HG02885 (cell line): ENCODE results near the gene F10.

Experiments used
- ATAC-seq: cut with Tn5 transposase; IDR thresholded peaks from one replicate; pipeline ENCODE4 v1.9.1; 2021; ENCODE audit warnings: mild to moderate bottlenecking; ENCODE audit not compliant: unreplicated experiment, poor library complexity

F10 gene

GRCh38 chr13:113186061-113186900 is 63.7 kb downstream of the F10 start:
- peak; percentile 94 for ATAC-seq

- no peak for ATAC-seq
Measured at GRCh38 chr13:113187263-113187669, 64.7 kb downstream of the F10 start.

GRCh38 chr13:113187883-113188665 is 65.5 kb downstream of the F10 start:
- no peak for ATAC-seq

DNA sequence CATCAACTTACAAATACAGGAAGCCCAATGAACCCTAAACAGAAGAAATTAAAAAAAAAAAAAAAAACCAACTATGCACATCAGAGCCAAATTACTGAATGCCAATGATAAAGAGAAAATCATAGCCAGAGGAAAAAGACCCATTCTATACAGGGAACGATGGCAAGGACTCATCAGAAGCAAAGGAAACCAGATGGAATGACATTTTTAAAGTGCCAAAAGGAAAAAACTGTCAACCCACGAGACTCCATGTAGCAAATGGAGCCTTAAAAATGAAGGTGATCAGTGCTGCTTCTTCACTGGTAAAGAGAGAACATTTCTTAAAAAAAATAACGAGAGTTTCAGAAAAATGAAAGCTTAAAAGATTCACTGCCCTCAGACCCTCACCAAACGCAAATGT is 67.6 kb downstream of the F10 start:
- ATAC-seq = no peak

DNA sequence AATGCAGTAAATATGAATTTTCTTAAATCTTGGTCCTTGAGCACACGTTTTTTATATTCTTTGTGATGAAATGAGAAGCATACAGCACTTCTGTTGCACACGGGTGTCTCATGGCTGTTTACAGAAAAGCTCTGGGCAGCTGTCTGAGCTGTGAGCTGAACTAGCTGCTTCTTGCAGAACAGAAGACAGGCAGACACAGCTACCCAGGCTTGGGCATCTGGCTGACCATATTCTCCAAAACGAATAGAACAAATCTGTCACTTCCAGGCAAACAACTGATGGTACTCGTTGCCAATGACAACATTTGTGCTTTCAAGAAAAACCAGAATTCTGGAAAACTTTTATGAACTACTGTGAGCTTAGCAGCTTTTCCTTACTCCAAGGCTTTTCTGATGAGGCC is 69.7 kb downstream of the F10 start:
- no peak for ATAC-seq

DNA sequence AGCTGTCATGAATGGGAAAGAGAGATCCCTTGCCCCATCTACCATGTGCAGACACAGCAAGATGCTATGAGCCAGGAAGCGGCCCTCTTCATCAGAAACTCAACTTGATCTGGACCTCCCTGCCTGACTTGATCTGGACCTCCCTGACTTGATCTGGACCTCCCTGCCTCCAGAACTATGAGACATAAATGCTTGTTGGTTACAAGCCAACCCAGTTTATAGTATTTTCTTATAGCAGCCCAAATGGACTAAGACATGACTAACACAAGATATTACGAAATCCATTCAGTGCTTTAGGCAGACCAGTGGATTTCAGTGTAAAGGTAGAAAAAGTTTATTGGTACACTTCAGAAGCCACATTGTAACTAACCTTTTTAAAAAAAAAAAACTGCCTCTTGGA is 70.3 kb downstream of the F10 start:
- ATAC-seq = no peak

DNA sequence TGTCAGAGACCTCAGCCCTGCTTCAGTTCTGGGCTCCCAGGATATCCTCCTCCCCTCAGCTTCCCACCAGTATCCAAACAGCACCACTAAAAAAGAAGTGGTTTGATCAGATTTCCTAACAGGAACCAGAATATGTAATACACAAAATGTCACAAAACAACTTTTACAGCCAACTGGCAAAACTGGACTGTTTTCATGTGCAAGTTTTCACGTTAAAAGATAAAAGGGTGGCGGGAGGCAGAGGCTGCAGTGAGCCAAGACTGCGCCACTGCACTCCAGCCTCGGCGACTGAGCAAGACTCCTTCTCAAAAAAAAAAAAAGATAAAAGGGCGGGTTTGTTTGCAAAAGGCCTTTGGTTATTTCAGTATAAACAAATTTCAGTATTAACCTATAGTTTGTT is 72.8 kb downstream of the F10 start:
- ATAC-seq = no peak

DNA sequence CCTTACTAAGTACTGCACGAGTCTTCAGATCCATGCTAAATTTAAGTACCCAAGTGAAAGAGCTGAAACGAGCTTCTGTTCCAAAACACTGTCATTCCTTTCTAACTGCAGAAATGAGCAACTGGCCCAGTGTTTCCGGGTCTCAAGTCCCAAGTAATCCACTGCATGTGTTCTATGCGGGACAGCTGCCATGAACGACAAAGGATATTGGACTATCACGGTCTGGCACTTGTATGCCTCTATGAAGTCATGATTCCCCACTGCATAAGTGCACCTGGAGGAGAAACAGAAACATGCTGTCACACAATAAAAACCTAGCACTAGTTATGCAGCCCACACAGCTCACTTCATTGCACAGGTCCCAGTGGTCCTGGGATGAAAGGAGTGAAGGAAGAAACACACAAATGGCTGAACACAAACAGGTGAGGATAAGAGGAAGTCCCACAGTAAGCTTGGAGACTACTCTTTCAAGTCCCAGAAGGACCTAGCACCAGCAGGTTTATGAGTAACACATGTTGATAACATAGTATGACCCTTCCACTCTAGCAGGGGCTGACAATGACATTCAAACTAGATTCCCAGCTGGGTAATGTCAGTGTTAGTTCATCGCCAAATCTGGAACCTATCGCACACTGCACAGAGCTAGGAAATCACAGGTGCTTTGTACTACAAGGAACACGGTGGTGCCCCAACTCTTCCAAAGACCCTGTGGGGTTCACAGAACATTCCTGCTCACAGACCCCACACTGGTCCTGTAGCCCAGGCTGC is 74.6 kb downstream of the F10 start:
- no peak for ATAC-seq
